ENCODE measurements around the gene ERCC1. TPM values are rescaled to one million over a fixed set of nuclear protein-coding genes. Genes with fewer than 3 reads are reported as not detected.

The ERCC1 gene
- total and polyA plus RNA-seq, 2 of the 13 experiments (the other 11 are each of a cell fraction or from before 2014, with no cell fraction given): 40.0 to 66.4 TPM

DNA sequence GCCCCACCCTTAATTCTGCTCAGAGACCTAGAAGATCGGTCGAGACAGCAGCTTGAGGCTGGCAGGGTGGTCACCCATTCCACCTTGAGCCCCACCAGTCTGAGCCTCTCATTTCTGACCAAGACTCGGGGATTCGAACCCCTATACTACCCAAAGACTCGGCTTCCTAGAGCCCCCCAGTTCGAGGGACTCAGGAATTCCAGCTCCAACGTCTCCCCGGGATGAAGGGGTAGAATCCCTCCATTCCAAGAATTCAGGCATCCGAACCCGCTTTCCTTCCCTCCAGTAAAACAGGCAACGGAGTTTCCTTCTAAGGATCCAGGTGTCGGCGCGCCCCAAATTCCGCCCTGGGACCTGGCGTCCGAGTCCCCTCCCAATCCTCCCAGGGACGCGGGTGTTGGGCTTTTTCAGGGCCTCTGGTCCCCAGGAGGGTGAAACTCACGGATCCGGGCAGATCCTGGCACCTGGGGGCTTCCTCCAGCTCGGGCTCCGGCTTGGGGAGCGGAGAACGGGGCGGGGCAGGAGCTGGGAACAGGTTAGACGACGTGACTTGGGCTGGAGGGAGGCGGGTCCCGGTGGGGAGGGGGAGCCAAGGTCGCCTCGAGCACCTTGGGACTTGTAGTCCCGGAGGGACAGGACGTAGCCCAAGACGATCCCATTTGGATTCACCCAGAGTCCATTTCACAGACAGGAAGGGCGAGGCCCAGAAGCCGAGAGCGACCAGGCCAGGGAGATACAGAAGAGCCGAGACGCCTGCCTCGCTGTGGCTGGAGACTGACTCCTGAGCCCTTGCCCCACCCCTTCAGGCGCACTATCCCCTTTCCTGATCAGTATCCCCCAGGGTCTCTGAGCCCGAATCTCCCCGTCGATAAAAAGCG is 18.9 kb downstream of the ERCC1 start, which contains the start of gene PPP1R13L (continued):
- TF ChIP-seq, protein P1, sequence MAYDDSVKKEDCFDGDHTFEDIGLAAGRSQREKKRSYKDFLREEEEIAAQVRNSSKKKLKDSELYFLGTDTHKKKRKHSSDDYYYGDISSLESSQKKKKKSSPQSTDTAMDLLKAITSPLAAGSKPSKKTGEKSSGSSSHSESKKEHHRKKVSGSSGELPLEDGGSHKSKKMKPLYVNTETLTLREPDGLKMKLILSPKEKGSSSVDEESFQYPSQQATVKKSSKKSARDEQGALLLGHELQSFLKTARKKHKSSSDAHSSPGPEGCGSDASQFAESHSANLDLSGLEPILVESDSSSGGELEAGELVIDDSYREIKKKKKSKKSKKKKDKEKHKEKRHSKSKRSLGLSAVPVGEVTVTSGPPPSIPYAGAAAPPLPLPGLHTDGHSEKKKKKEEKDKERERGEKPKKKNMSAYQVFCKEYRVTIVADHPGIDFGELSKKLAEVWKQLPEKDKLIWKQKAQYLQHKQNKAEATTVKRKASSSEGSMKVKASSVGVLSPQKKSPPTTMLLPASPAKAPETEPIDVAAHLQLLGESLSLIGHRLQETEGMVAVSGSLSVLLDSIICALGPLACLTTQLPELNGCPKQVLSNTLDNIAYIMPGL (CRISPR knock-in tag; IDR thresholded peaks at IDR 0.05; ENCODE audit: borderline replicate concordance in 1 of 2, low read depth in 1 of 2): peak in 1 of 2 experiments; percentile 77
- no peak for TF ChIP-seq SKI (IDR thresholded peaks at IDR 0.05; ENCODE audit: partially characterized antibody)
- TF ChIP-seq ZNF674 (CRISPR knock-in tag; IDR thresholded peaks at IDR 0.05; ENCODE audit: low read depth): no peak
- no peak for TF ChIP-seq SMAD3 (CRISPR knock-in tag; IDR thresholded peaks at IDR 0.05)
- no peak for TF ChIP-seq MAFF (IDR thresholded peaks at IDR 0.05; ENCODE audit: low read depth, low read length)
- no peak for TF ChIP-seq STAG1 (CRISPR knock-in tag; IDR thresholded peaks at IDR 0.05)
- TF ChIP-seq PAX8 (CRISPR knock-in tag; IDR thresholded peaks at IDR 0.05; ENCODE audit: borderline replicate concordance): no peak
- peak; percentile 23; the same call in 1 of the 2 replicates for TF ChIP-seq HDAC1 (CRISPR knock-in tag; IDR thresholded peaks at IDR 0.05)
- no peak for TF ChIP-seq ZNF615 (CRISPR knock-in tag; IDR thresholded peaks at IDR 0.05; ENCODE audit: borderline replicate concordance)
- peak in 1 of 2 experiments; percentile 63; a peak in 2 of 4 replicates for TF ChIP-seq POLR2A (IDR thresholded peaks at IDR 0.05; ENCODE audit: insufficient read depth in 1 of 2, low read depth in 2 of 2, low read length in 2 of 2)
- no peak for TF ChIP-seq ZBTB1 (CRISPR knock-in tag; IDR thresholded peaks at IDR 0.05; ENCODE audit: borderline replicate concordance)
- 0 out of 2 replicates have a peak, but pooled peaks have one; percentile 8 for TF ChIP-seq POGZ (CRISPR knock-in tag; IDR thresholded peaks at IDR 0.05)
- TF ChIP-seq, protein P2, sequence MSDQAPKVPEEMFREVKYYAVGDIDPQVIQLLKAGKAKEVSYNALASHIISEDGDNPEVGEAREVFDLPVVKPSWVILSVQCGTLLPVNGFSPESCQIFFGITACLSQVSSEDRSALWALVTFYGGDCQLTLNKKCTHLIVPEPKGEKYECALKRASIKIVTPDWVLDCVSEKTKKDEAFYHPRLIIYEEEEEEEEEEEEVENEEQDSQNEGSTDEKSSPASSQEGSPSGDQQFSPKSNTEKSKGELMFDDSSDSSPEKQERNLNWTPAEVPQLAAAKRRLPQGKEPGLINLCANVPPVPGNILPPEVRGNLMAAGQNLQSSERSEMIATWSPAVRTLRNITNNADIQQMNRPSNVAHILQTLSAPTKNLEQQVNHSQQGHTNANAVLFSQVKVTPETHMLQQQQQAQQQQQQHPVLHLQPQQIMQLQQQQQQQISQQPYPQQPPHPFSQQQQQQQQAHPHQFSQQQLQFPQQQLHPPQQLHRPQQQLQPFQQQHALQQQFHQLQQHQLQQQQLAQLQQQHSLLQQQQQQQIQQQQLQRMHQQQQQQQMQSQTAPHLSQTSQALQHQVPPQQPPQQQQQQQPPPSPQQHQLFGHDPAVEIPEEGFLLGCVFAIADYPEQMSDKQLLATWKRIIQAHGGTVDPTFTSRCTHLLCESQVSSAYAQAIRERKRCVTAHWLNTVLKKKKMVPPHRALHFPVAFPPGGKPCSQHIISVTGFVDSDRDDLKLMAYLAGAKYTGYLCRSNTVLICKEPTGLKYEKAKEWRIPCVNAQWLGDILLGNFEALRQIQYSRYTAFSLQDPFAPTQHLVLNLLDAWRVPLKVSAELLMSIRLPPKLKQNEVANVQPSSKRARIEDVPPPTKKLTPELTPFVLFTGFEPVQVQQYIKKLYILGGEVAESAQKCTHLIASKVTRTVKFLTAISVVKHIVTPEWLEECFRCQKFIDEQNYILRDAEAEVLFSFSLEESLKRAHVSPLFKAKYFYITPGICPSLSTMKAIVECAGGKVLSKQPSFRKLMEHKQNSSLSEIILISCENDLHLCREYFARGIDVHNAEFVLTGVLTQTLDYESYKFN (CRISPR knock-in tag; conservative IDR thresholded peaks at IDR 0.05): peak; percentile 40; the same call in 1 of the 2 replicates
- TF ChIP-seq, protein P3, sequence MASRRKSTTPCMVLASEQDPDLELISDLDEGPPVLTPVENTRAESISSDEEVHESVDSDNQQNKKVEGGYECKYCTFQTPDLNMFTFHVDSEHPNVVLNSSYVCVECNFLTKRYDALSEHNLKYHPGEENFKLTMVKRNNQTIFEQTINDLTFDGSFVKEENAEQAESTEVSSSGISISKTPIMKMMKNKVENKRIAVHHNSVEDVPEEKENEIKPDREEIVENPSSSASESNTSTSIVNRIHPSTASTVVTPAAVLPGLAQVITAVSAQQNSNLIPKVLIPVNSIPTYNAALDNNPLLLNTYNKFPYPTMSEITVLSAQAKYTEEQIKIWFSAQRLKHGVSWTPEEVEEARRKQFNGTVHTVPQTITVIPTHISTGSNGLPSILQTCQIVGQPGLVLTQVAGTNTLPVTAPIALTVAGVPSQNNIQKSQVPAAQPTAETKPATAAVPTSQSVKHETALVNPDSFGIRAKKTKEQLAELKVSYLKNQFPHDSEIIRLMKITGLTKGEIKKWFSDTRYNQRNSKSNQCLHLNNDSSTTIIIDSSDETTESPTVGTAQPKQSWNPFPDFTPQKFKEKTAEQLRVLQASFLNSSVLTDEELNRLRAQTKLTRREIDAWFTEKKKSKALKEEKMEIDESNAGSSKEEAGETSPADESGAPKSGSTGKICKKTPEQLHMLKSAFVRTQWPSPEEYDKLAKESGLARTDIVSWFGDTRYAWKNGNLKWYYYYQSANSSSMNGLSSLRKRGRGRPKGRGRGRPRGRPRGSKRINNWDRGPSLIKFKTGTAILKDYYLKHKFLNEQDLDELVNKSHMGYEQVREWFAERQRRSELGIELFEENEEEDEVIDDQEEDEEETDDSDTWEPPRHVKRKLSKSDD (CRISPR knock-in tag; IDR thresholded peaks at IDR 0.05; ENCODE audit: low read depth): 0 out of 2 replicates have a peak, but pooled peaks have one; percentile 49
- TF ChIP-seq, protein P4, sequence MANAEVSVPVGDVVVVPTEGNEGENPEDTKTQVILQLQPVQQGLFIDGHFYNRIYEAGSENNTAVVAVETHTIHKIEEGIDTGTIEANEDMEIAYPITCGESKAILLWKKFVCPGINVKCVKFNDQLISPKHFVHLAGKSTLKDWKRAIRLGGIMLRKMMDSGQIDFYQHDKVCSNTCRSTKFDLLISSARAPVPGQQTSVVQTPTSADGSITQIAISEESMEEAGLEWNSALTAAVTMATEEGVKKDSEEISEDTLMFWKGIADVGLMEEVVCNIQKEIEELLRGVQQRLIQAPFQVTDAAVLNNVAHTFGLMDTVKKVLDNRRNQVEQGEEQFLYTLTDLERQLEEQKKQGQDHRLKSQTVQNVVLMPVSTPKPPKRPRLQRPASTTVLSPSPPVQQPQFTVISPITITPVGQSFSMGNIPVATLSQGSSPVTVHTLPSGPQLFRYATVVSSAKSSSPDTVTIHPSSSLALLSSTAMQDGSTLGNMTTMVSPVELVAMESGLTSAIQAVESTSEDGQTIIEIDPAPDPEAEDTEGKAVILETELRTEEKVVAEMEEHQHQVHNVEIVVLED (CRISPR knock-in tag; IDR thresholded peaks at IDR 0.05; ENCODE audit: borderline replicate concordance): 0 out of 2 replicates have a peak, but pooled peaks have one; percentile 36
- TF ChIP-seq ZNF10 (CRISPR knock-in tag; IDR thresholded peaks at IDR 0.05; ENCODE audit: borderline replicate concordance, low read depth): no peak
- TF ChIP-seq MXI1 (IDR thresholded peaks at IDR 0.05; ENCODE audit: borderline replicate concordance, low read depth, low read length): peak; percentile 43; the same call in 1 of the 3 replicates
